Ishikawa (cell line): ENCODE results near the gene MDM4.

Source experiments
- CEBPB ChIP-seq: IDR thresholded peaks from 2 replicates; pipeline ENCODE4 v1.6.1; 2012
- CREB1 ChIP-seq: IDR thresholded peaks from 2 replicates; pipeline ENCODE4 v1.6.1; 2012; ENCODE audit warnings: low read depth
- EP300 ChIP-seq: IDR thresholded peaks from 2 replicates; pipeline ENCODE4 v1.6.1; 2012; ENCODE audit warnings: borderline replicate concordance
- NFIC ChIP-seq: IDR thresholded peaks from 2 replicates; pipeline ENCODE4 v1.6.1; 2012
- RAD21 ChIP-seq: IDR thresholded peaks from 2 replicates; pipeline ENCODE4 v1.6.1; 2012; ENCODE audit warnings: low read depth
- TAF1 ChIP-seq: IDR thresholded peaks from 2 replicates; pipeline ENCODE4 v1.6.1; 2012; ENCODE audit warnings: low read depth, mild to moderate bottlenecking
- TCF12 ChIP-seq: IDR thresholded peaks from 2 replicates; pipeline ENCODE4 v1.6.1; 2012; ENCODE audit warnings: low read depth
- TEAD4 ChIP-seq: IDR thresholded peaks from 2 replicates; pipeline ENCODE4 v1.6.1; 2012
- USF1 ChIP-seq: IDR thresholded peaks from 2 replicates; pipeline ENCODE4 v1.6.1; 2012
- YY1 ChIP-seq: IDR thresholded peaks from 2 replicates; pipeline ENCODE4 v1.6.1; 2012; ENCODE audit warnings: low read depth
- ZBTB7A ChIP-seq: IDR thresholded peaks from 2 replicates; pipeline ENCODE4 v1.6.1; 2012; ENCODE audit warnings: low read depth
- TF ChIP-seq, protein P1 (sequence below): IDR thresholded peaks from 2 replicates; pipeline ENCODE4 v1.6.1; 2012; ENCODE audit warnings: low read depth, mild to moderate bottlenecking
- TF ChIP-seq, protein P2 (sequence below): IDR thresholded peaks from 2 replicates; pipeline ENCODE4 v1.6.1; 2012

GRCh38 chr1:204502241-204502640 lies 14.0 kb upstream of the MDM4 start:
- TF ChIP-seq YY1 (no peak), TCF12 (no peak), TEAD4 (no peak), CREB1 (no peak), TAF1 (no peak), EP300 (no peak), ZBTB7A (no peak), RAD21 (no peak), USF1 (no peak), NFIC (no peak), CEBPB (no peak)
- TF ChIP-seq, protein P1, sequence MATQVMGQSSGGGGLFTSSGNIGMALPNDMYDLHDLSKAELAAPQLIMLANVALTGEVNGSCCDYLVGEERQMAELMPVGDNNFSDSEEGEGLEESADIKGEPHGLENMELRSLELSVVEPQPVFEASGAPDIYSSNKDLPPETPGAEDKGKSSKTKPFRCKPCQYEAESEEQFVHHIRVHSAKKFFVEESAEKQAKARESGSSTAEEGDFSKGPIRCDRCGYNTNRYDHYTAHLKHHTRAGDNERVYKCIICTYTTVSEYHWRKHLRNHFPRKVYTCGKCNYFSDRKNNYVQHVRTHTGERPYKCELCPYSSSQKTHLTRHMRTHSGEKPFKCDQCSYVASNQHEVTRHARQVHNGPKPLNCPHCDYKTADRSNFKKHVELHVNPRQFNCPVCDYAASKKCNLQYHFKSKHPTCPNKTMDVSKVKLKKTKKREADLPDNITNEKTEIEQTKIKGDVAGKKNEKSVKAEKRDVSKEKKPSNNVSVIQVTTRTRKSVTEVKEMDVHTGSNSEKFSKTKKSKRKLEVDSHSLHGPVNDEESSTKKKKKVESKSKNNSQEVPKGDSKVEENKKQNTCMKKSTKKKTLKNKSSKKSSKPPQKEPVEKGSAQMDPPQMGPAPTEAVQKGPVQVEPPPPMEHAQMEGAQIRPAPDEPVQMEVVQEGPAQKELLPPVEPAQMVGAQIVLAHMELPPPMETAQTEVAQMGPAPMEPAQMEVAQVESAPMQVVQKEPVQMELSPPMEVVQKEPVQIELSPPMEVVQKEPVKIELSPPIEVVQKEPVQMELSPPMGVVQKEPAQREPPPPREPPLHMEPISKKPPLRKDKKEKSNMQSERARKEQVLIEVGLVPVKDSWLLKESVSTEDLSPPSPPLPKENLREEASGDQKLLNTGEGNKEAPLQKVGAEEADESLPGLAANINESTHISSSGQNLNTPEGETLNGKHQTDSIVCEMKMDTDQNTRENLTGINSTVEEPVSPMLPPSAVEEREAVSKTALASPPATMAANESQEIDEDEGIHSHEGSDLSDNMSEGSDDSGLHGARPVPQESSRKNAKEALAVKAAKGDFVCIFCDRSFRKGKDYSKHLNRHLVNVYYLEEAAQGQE, result no peak
- TF ChIP-seq, protein P2, sequence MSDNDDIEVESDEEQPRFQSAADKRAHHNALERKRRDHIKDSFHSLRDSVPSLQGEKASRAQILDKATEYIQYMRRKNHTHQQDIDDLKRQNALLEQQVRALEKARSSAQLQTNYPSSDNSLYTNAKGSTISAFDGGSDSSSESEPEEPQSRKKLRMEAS, result no peak
